SK-N-SH (cell line): ENCODE measurements around the gene SLC38A3. TPM values are rescaled to one million over a fixed set of nuclear protein-coding genes. Genes with fewer than 3 reads are reported as not detected.

Experiments
- CTCF ChIA-PET: fragments of 300-600, 350-600 bp; formaldehyde crosslinking; extraction: SDS; loops from one replicate; lab custom pipeline; 2021; lab: Yijun Ruan, JAX
- POLR2A ChIA-PET: fragments of 350-600 bp; sonication (Branson Sonifier 250); formaldehyde crosslinking; extraction: SDS; loops from one replicate; lab custom pipeline; 2020; ENCODE audit warnings: antibody characterized with exemption, inconsistent platforms; lab: Yijun Ruan, JAX
- DNase-seq: peaks from one replicate; pipeline ENCODE4 v3.0.0; 2012
- H2AFZ ChIP-seq: fragments of 200-600 bp; sonication (generic); 2 replicates; pipeline ENCODE4 v1.8.1; 2016; ENCODE audit warnings: antibody characterized with exemption, mild to moderate bottlenecking, low read depth
- H3F3A ChIP-seq: fragments of 200-600 bp; sonication (generic); replicated peaks from 2 replicates; pipeline ENCODE3; 2016; ENCODE audit warnings: antibody characterized with exemption, mild to moderate bottlenecking; ENCODE audit not compliant: insufficient read depth
- H3K27ac ChIP-seq, 2 experiments: fragments of 200-500 bp in 1 of 2; fragments of 200-600 bp in 1 of 2; sonication (Bioruptor generic) in 1 of 2; sonication (generic), shearing (Covaris generic) in 1 of 2; 2 replicates each; pipeline versions ENCODE4 v1.5.1 to v1.6.1; 2014 to 2016; ENCODE audit warnings: low read depth in 2 of 2, inconsistent platforms in 1 of 2, low read length in 1 of 2, mild to moderate bottlenecking in 1 of 2, mixed read lengths in 1 of 2
- H3K27me3 ChIP-seq: fragments of 200-600 bp; sonication (generic), shearing (Covaris generic); 2 replicates; pipeline ENCODE4 v1.6.1; 2016; ENCODE audit warnings: mixed run types; ENCODE audit not compliant: insufficient read depth
- H3K36me3 ChIP-seq, 2 experiments: fragments of 200-500 bp in 1 of 2; fragments of 200-600 bp in 1 of 2; sonication (Bioruptor generic) in 1 of 2; sonication (generic) in 1 of 2; replicated peaks in 1 of 2; 2 replicates each; pipeline versions ENCODE3 to v1.5.1; 2014 to 2016; ENCODE audit warnings: low read length in 1 of 2, mild to moderate bottlenecking in 1 of 2; ENCODE audit not compliant: insufficient read depth in 2 of 2, control insufficient read depth in 1 of 2
- H3K4me1 ChIP-seq, 2 experiments: fragments of 200-500 bp in 1 of 2; fragments of 200-600 bp in 1 of 2; sonication (Bioruptor generic) in 1 of 2; sonication (generic), shearing (Covaris generic) in 1 of 2; 2 replicates each; pipeline versions ENCODE4 v1.5.1 to v1.6.1; 2014 to 2016; ENCODE audit warnings: low read depth in 1 of 2, low read length in 1 of 2, mixed run types in 1 of 2; ENCODE audit not compliant: insufficient read depth in 2 of 2, control insufficient read depth in 1 of 2
- H3K4me2 ChIP-seq: fragments of 200-600 bp; sonication (generic), shearing (Covaris generic); 2 replicates; pipeline ENCODE4 v1.6.1; 2017; ENCODE audit warnings: mixed run types
- H3K4me3 ChIP-seq, 2 experiments: fragments of 200-500 bp in 1 of 2; fragments of 200-600 bp in 1 of 2; sonication (Bioruptor generic) in 1 of 2; sonication (generic), shearing (Covaris generic) in 1 of 2; 2 replicates each; pipeline versions ENCODE4 v1.5.1 to v1.8.1; 2014 to 2016; ENCODE audit warnings: low read depth in 2 of 2, inconsistent platforms in 1 of 2, low read length in 1 of 2, mild to moderate bottlenecking in 1 of 2, mixed read lengths in 1 of 2, moderate library complexity in 1 of 2
- H3K79me2 ChIP-seq: fragments of 200-600 bp; sonication (generic); 2 replicates; pipeline ENCODE4 v1.8.1; 2017; ENCODE audit warnings: mild to moderate bottlenecking; ENCODE audit not compliant: insufficient read depth
- H3K9ac ChIP-seq: fragments of 200-600 bp; sonication (generic); 2 replicates; pipeline ENCODE4 v1.6.1; 2017; ENCODE audit warnings: mixed run types
- H3K9me2 ChIP-seq: fragments of 200-600 bp; sonication (generic); 2 replicates; pipeline ENCODE4 v1.6.1; 2017; ENCODE audit warnings: mixed run types
- H3K9me3 ChIP-seq: fragments of 200-600 bp; sonication (generic); 2 replicates; pipeline ENCODE4 v1.6.1; 2017; ENCODE audit warnings: mixed run types, mild to moderate bottlenecking, moderate library complexity
- H4K20me1 ChIP-seq: fragments of 200-600 bp; sonication (generic); 2 replicates; pipeline ENCODE4 v1.6.1; 2017; ENCODE audit warnings: mild to moderate bottlenecking, mixed run types; ENCODE audit not compliant: insufficient read depth
- ELF1 ChIP-seq: IDR thresholded peaks from 2 replicates; pipeline ENCODE4 v1.4.0; 2012
- FOXJ3 ChIP-seq: sonication (generic); formaldehyde crosslinking; IDR thresholded peaks from 2 replicates; pipeline ENCODE4 v1.5.1; 2020; ENCODE audit warnings: mild to moderate bottlenecking, missing genetic modification reagents
- MEF2A ChIP-seq: IDR thresholded peaks from 2 replicates; pipeline ENCODE4 v1.4.0; 2012; ENCODE audit warnings: low read depth, borderline replicate concordance
- MXI1 ChIP-seq: IDR thresholded peaks from 2 replicates; pipeline ENCODE4 v1.6.1; 2012; ENCODE audit warnings: mild to moderate bottlenecking, low read depth, low read length, improper control_type of control experiment
- NFIC ChIP-seq: IDR thresholded peaks from 2 replicates; pipeline ENCODE4 v1.4.0; 2012; ENCODE audit warnings: borderline replicate concordance
- POLR2AphosphoS5 ChIP-seq: IDR thresholded peaks from 2 replicates; pipeline ENCODE4 v1.6.1; 2012; ENCODE audit warnings: low read depth, low read length
- RAD21 ChIP-seq: IDR thresholded peaks from 2 replicates; pipeline ENCODE4 v1.6.1; 2012; ENCODE audit warnings: mild to moderate bottlenecking, low read length
- SIN3A ChIP-seq: IDR thresholded peaks from 2 replicates; pipeline ENCODE4 v1.6.1; 2012; ENCODE audit warnings: low read depth, mild to moderate bottlenecking, low read length, moderate library complexity, borderline replicate concordance
- SMC3 ChIP-seq: IDR thresholded peaks from 2 replicates; pipeline ENCODE4 v1.6.1; 2012; ENCODE audit warnings: low read depth, low read length, improper control_type of control experiment
- TAF1 ChIP-seq: IDR thresholded peaks from 2 replicates; pipeline ENCODE4 v1.6.1; 2012; ENCODE audit warnings: low read depth, mild to moderate bottlenecking, low read length, moderate library complexity, borderline replicate concordance
- TCF12 ChIP-seq: IDR thresholded peaks from 2 replicates; pipeline ENCODE4 v1.4.0; 2012
- TEAD4 ChIP-seq: IDR thresholded peaks from 2 replicates; pipeline ENCODE4 v1.4.0; 2012; ENCODE audit warnings: mild to moderate bottlenecking, borderline replicate concordance; ENCODE audit not compliant: insufficient read depth
- WGBS: methylation state at CpG from one replicate; pipeline ENCODE4 v1.1.6; 2017; ENCODE audit warnings: low lambda C conversion rate; 5-methylcytosine and 5-hydroxymethylcytosine counted together
- polyA plus RNA-seq, 3 experiments: library from polyadenylated mRNA; depleted of rRNA; stranded (reverse); fragments of >200 nt; gene quantifications; 2 replicates each; pipeline ENCODE4 v1.2.3, GENCODE V29; 2012
- TF ChIP-seq, protein P1 (sequence below): fragments of 150-350 bp; IDR thresholded peaks from 2 replicates; pipeline ENCODE4 v1.6.1; 2016; ENCODE audit warnings: mild to moderate bottlenecking, low read depth, low read length
- TF ChIP-seq, protein P2 (sequence below): IDR thresholded peaks from 2 replicates; pipeline ENCODE4 v1.4.0; 2012; ENCODE audit warnings: low read depth, borderline replicate concordance
- TF ChIP-seq, protein P3 (sequence below): fragments of 150-350 bp; IDR thresholded peaks from 2 replicates; pipeline ENCODE4 v1.6.1; 2017; ENCODE audit warnings: antibody characterized with exemption, low read length, low read depth, borderline replicate concordance
- TF ChIP-seq, protein P4 (sequence below): IDR thresholded peaks from 2 replicates; pipeline ENCODE4 v1.4.0; 2012; ENCODE audit warnings: low read depth
- TF ChIP-seq, protein P5 (sequence below): IDR thresholded peaks from 2 replicates; pipeline ENCODE4 v1.4.0; 2012; ENCODE audit warnings: low read depth, borderline replicate concordance

SLC38A3 gene
- polyA plus RNA-seq, 1 of the 3 experiments (the other 2 are of a cell fraction): 0.84 TPM

DNA sequence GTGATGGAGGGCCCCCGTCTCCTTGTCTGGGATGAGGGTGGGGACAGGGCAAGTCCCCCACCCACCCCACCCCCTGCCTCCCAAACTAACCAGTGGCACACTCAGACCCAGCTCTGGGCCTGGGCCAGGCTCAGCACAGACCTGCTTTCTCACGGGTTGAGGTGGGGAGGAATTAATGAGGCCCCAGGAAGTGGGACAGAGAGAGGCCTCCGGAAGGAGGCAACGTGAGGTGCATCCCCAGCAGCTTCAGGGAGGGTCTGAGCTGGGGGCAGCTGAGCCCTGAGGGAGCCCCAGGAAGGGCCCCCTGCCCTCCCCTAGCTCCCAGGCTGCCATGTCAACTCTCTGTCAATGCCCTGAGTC, 16.0 kb downstream of the SLC38A3 start:
- Histone ChIP-seq H3K79me2 (no peaks in the 10 kb centered on the region), H2AFZ (no peak overlapping the region), H3K9ac (no peak overlapping the region), H3K4me3 (no peak overlapping the region), H3K4me1 (no peaks in the 10 kb centered on the region; a peak in 1 of 4 replicates), H3K9me2 (no peaks in the 10 kb centered on the region), H3K9me3 (no peaks in the 10 kb centered on the region), H3K36me3 (no peaks in the 10 kb centered on the region), H3F3A (no peaks in the 10 kb centered on the region), H3K27me3 (peaks cover 7% of the 10 kb centered on the region; the same call in 1 of the 2 replicates), H4K20me1 (no peaks in the 10 kb centered on the region), H3K27ac (no peak overlapping the region), H3K4me2 (no peak overlapping the region)
- DNase-seq: no peak
- ChIA-PET CTCF (interaction anchor here (0.9 to 61.6 kb wide), 13 partner anchors 8 to 101 kb away, joined by 3 to 1375 read pairs (median 4); partner anchors contain the start of gene GNAT1), POLR2A (interaction anchor here (0.8 kb wide), 1 partner anchor 26 kb away, joined by 3 read pairs; no protein-coding TSS in a partner anchor)
- TF ChIP-seq, protein P1, sequence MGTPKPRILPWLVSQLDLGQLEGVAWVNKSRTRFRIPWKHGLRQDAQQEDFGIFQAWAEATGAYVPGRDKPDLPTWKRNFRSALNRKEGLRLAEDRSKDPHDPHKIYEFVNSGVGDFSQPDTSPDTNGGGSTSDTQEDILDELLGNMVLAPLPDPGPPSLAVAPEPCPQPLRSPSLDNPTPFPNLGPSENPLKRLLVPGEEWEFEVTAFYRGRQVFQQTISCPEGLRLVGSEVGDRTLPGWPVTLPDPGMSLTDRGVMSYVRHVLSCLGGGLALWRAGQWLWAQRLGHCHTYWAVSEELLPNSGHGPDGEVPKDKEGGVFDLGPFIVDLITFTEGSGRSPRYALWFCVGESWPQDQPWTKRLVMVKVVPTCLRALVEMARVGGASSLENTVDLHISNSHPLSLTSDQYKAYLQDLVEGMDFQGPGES: no peak
- no peak for TF ChIP-seq FOXJ3
- TF ChIP-seq NFIC: no peak
- TF ChIP-seq POLR2AphosphoS5: no peak
- no peak for TF ChIP-seq MEF2A
- no peak for TF ChIP-seq SIN3A
- TF ChIP-seq RAD21: no peak
- no peak for TF ChIP-seq ELF1
- TF ChIP-seq, protein P2, sequence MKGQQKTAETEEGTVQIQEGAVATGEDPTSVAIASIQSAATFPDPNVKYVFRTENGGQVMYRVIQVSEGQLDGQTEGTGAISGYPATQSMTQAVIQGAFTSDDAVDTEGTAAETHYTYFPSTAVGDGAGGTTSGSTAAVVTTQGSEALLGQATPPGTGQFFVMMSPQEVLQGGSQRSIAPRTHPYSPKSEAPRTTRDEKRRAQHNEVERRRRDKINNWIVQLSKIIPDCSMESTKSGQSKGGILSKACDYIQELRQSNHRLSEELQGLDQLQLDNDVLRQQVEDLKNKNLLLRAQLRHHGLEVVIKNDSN: no peak
- TF ChIP-seq, protein P3, sequence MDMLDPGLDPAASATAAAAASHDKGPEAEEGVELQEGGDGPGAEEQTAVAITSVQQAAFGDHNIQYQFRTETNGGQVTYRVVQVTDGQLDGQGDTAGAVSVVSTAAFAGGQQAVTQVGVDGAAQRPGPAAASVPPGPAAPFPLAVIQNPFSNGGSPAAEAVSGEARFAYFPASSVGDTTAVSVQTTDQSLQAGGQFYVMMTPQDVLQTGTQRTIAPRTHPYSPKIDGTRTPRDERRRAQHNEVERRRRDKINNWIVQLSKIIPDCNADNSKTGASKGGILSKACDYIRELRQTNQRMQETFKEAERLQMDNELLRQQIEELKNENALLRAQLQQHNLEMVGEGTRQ: no peak
- no peak for TF ChIP-seq TEAD4
- TF ChIP-seq, protein P4, sequence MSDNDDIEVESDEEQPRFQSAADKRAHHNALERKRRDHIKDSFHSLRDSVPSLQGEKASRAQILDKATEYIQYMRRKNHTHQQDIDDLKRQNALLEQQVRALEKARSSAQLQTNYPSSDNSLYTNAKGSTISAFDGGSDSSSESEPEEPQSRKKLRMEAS: no peak
- TF ChIP-seq, protein P5, sequence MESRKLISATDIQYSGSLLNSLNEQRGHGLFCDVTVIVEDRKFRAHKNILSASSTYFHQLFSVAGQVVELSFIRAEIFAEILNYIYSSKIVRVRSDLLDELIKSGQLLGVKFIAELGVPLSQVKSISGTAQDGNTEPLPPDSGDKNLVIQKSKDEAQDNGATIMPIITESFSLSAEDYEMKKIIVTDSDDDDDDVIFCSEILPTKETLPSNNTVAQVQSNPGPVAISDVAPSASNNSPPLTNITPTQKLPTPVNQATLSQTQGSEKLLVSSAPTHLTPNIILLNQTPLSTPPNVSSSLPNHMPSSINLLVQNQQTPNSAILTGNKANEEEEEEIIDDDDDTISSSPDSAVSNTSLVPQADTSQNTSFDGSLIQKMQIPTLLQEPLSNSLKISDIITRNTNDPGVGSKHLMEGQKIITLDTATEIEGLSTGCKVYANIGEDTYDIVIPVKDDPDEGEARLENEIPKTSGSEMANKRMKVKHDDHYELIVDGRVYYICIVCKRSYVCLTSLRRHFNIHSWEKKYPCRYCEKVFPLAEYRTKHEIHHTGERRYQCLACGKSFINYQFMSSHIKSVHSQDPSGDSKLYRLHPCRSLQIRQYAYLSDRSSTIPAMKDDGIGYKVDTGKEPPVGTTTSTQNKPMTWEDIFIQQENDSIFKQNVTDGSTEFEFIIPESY: no peak
- no peak for TF ChIP-seq SMC3
- no peak for TF ChIP-seq TAF1
- TF ChIP-seq MXI1: no peak
- no peak for TF ChIP-seq TCF12
- WGBS: 79% methylated on average over 3 of the region's 4 CpGs
